DND-41 (cell line): ENCODE measurements around the gene GUCY2D.

Experiments used
- EZH2 ChIP-seq: IDR thresholded peaks from 3 replicates; pipeline ENCODE4 v1.6.1; 2012; ENCODE audit warnings: borderline replicate concordance, low read depth, mild to moderate bottlenecking, moderate library complexity, low read length, inconsistent platforms; ENCODE audit not compliant: severe bottlenecking
- TF ChIP-seq, protein P1 (sequence below): IDR thresholded peaks from 2 replicates; pipeline ENCODE4 v1.5.1; 2012; ENCODE audit warnings: borderline replicate concordance, low read length, moderate library complexity, mild to moderate bottlenecking; ENCODE audit not compliant: poor library complexity, severe bottlenecking; ENCODE audit errors: extremely low read depth

DNA sequence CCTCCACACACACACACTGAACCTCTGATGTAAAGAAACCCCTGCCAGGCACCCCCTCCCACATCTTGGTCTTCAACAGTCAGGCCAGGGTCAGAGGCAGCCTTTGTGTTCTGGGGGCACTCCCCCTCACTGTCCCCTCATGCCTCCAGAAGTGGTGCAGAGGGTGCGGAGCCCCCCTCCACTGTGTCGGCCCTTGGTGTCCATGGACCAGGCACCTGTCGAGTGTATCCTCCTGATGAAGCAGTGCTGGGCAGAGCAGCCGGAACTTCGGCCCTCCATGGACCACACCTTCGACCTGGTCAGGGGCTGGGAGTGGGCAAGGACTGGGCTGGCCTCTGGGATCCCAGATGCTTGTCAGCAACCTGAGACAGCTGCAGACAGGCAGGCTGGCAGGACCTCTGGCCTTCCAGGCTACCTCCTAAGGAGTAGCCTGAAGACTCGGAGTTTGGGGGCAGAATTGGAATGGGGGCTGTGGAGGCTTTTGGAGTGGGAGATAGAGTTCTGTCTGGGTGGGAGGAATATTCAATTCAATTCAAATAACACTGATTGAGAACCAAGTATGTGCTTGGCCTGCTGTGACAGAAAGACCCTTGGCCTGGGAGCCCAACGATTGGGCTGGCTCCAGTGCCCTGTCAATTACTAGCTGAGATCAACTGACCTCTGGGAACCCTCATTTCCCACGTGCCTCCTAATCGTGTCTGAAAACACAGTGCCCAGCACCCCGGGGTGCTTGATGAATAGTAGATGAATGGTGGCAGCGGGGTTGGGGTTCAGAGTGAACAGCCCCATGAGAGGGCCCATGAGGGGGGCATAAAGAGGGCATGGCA, 11.5 kb downstream of the GUCY2D start:
- no peak for TF ChIP-seq EZH2
- TF ChIP-seq, protein P1, sequence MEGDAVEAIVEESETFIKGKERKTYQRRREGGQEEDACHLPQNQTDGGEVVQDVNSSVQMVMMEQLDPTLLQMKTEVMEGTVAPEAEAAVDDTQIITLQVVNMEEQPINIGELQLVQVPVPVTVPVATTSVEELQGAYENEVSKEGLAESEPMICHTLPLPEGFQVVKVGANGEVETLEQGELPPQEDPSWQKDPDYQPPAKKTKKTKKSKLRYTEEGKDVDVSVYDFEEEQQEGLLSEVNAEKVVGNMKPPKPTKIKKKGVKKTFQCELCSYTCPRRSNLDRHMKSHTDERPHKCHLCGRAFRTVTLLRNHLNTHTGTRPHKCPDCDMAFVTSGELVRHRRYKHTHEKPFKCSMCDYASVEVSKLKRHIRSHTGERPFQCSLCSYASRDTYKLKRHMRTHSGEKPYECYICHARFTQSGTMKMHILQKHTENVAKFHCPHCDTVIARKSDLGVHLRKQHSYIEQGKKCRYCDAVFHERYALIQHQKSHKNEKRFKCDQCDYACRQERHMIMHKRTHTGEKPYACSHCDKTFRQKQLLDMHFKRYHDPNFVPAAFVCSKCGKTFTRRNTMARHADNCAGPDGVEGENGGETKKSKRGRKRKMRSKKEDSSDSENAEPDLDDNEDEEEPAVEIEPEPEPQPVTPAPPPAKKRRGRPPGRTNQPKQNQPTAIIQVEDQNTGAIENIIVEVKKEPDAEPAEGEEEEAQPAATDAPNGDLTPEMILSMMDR: no peak
